NT2/D1 (cell line): ENCODE results near the gene ABCF3.

Source experiments
- SUZ12 ChIP-seq: IDR thresholded peaks from 2 replicates; pipeline ENCODE4 v1.6.1; 2011; ENCODE audit not compliant: insufficient read length, insufficient read depth; ENCODE audit errors: extremely low read depth
- YY1 ChIP-seq: IDR thresholded peaks from 2 replicates; pipeline ENCODE4 v1.6.1; 2011; ENCODE audit not compliant: insufficient read length, insufficient read depth
- ZNF274 ChIP-seq: IDR thresholded peaks from 2 replicates; pipeline ENCODE4 v1.6.1; 2011; ENCODE audit warnings: mild to moderate bottlenecking, low read depth, low read length

DNA sequence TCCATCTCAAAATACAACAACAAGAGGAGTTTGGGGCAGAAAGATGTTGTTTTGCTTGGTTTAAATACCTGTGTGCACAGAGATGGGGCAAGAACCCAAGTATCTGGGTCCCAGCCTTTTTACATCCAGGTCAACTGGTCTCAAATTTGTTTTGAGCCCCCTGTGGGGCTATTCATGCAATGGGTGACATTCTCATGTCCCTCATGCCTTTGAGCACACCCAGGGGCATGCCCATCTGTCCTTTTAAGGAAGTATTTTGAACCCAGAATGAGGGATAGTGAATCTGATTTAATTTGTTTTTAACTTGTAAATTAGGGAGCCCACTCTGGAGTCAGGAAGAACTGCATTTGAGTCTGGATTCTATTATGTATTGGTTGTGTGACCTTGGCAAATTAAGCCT is 14.8 kb downstream of the ABCF3 start:
- TF ChIP-seq YY1 (no peak), SUZ12 (no peak), ZNF274 (no peak)
